GM18526 (cell line): Measurements from ENCODE around the gene POU6F2.

Experiments
- POLR2A ChIP-seq: IDR thresholded peaks from 3 replicates; pipeline ENCODE4 v1.6.1; 2011; ENCODE audit not compliant: insufficient read length; ENCODE audit errors: extremely low read depth

POU6F2 gene

DNA sequence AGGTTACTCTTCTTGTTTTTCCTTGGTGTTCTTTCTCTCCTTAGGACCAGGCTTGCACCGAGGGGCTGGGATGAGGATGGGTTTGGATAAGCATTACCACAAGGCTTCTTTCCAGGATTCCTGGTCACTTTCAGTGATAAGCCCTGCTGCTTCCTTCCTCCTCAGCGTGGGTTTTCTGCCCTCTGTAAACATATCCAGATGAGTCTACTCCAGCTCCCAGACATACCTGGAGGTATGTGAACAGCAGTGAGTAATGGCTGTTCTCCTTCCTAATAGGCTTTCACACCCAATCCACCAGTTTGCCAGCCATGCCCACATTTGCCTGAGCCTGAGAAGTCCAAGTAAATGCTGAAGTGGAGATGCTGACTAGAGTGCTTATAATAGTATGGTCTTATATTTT lies 358.7 kb downstream of the POU6F2 start:
- TF ChIP-seq POLR2A, result no peak

DNA sequence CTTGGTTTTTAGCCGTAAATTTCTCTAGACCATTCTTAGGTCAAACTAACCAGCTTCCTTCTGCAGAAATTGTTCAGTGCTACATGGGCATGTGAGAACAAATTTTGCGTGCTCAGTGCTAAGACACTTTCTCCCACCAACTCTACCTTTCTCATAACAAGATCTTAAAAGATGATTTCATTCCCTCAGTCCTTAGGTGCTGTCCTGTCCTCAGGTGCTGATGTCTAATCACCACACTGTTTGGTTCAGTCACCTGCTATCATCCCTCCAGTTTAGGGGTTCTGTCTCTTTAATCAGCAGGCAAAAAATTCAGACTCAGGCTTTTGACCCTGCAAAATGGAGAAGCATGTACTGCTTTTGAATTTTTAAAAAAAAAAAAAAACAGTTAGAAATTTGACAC lies 361.0 kb downstream of the POU6F2 start:
- TF ChIP-seq POLR2A, result no peak

DNA sequence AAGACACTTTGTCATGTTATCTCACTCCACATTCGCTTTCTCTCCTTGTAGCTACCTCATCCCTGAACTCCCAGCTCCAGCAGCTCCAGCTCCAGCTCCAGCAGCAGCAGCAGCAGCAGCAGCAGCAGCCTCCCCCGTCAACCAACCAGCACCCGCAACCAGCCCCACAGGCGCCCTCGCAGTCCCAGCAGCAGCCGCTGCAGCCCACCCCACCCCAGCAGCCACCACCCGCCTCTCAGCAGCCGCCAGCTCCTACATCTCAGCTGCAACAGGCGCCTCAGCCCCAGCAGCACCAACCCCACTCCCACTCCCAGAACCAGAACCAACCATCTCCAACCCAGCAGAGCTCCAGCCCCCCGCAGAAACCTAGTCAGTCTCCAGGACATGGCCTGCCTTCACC lies 361.9 kb downstream of the POU6F2 start:
- no peak for TF ChIP-seq POLR2A

DNA sequence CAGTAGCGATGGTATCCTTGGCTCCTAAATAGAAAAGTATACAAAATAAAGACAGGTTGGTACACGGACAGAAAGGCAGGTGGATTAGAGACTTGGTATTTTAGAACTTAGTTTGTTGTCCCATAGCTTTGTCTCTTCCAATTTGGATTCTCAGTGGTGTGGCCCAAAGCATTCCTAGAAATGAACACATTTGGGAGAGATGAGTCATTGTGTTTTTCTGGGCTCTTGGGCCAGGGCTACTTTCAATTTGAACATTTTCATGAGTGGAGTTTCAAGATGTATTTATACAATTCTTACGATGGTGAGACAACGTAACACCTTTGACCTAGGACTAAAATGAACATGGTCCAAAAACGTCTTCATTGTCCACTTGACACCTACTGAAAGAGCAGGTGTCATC lies 363.4 kb downstream of the POU6F2 start:
- no peak for TF ChIP-seq POLR2A

DNA sequence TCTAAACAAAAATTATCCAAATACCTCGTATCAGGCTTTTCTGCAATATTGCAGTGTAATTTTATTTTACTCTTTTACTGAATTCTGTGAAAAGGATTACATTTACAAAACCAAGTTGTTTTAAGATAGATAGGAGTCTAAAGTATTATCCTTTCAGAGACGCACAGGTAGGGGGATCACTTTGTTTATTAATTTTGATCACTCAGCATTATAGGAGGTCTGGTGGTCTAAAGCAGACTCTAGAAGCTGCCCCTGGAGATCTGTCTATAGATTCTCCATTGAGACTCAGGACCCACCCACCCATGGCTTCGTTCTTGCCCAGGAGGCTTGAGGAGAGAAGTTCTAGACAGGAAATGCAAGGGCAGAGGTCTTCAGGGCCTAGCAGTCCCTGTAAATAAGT lies 365.1 kb downstream of the POU6F2 start:
- no peak for TF ChIP-seq POLR2A

DNA sequence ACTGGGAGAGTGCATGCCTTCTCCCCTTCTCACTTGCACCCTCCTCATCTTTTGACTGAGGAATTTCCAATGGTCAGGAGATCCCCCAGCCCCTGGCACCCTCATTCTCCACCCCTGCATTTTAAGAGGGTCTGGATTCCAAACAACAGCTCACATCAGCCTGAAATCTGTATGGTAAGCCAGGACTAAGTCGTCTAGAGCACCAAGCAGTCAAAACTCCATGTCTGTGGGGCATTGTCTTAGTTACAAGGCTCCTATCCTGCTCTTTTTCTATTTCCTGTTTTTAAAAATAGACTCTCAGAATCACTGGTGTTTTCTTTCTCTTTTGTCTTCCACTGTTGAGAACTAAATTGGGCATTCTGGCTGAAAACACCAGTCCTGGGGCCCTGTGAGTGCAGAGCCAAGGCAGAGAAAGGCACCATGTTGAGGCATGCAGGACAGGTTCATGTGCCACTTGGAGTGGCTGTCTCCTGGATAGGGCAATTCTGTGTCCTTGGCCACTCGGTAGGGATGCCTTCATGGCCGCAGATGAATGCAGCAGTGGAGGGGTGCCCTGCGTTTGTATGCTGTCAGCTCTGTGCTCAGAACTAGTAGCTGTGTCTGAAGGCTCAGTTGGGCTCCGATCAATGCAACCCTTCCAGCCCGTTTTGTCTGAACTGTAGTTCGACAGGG lies 371.9 kb downstream of the POU6F2 start:
- TF ChIP-seq POLR2A, result no peak

DNA sequence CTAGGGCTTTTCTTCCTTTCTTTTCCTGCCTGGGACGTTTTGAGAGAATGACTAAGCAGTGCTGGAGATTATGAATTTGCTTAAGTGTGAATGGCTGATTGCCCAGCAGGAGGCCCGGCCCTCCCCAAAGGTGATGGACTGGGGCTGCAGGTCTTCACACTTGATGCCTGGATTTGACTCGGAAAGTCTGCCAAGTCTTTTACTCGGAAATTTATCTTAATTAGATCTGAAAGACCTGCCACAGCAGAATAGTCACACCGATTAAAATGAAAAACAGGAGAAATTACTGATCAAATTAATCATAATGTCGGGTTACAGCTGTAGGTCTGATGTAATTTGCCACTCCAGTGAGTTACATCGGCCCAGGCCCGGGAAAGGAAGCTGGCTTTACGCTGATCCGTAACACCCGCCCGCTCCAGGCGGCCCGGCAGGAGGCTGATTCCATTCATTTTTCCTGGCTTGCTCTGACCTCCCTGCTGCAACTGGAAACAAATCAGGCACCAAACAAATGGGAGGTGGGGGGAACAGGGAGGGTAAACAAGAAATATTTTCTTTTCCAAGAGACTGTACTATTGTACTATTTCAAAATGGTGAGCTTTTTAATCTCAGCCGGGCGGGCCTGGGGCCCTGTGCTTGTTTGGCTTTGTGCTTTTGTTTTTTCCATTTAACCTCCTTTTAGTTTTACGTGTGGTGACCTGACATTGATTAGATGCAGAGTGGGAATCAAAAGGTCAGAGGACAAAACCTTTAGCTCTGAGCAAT lies 376.1 kb downstream of the POU6F2 start:
- no peak for TF ChIP-seq POLR2A

DNA sequence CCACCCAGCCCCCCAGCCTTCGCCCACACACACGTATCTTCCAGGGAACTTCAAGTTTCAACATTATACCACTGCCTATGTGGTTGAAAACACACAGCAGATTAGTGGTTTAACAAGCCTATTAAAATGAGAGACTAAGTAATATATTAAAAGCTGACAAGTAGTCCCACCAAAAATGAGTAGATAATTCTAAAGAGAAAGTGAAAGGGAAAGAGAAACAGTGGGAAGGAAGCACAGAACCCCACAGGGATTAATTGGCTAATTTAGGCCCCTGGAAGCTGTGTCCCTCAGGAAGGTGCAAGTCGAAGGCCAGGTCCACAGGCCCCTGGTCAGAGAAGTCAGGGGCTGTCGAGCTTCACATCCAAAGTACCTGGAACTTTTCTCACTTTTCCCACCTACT lies 378.0 kb downstream of the POU6F2 start:
- no peak for TF ChIP-seq POLR2A

DNA sequence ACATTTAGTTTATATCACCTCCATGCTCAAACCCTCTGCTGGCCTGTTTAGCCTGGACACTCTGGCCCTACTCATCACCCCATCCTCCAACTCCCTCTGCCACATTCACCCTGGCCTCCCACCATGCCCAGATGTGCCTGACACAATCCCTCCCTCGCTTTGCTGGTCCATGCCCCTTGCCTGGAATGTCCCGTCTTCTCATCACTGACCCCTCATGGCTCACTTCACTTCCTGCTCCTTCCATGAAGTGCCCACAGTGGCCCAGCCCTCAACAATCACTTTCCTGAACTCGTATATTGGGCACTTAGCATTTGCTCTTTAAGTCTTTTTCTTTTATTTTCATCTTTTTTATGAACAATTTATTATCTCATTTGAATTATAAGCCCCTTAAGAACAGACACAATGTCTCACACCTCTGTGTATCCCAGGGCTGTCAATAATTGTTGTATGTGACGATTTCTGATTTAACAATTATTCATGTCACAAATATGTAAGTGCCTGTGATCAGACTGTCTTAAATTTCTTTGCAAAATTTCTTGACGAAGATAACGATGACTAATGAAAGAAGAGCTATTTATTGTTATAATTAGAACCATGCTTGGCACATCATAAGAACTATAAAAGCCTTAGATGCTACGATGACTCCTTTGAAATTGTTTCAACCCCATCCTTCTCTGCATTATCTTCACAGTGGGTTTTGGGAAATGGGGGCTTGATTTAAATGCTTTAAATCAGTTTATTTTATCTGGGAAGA lies 378.6 kb downstream of the POU6F2 start:
- TF ChIP-seq POLR2A, result no peak

DNA sequence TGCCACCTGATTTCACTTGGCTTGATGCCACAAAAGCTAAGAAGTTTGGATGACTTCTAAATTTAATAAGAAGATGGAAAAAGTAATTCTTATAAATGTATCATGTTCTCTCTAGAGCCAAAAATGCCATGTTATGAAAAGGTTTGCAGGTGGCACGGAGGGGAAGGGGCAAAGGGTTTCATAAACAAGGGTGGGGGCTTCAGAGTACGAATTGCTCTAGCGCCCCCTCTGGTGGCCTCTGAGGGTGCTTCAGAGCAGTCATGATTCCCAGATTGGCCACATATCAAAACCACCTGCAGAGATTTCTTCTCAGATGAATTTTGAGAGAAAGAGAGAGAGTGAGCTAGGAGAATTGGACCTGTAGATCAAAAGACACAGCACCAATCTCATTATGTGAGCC lies 379.9 kb downstream of the POU6F2 start:
- no peak for TF ChIP-seq POLR2A

DNA sequence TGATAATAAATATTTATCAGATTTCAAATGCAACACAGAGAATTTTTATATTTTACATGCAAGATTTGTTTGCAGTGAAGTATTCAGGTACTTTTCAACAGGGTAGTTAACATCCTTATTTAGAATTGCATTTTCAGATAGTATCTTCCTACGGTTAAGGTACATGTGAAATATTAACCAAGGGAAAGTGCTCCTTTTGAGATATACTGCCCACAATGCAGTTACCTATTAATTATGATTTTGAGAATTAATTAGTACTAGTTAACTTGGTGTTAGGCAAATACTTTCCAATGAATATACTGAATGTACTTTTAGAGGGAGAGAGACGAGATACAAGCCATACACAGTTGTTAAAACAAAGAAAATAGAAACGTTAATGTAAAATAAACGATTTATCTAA lies 382.3 kb downstream of the POU6F2 start:
- TF ChIP-seq POLR2A, result no peak

DNA sequence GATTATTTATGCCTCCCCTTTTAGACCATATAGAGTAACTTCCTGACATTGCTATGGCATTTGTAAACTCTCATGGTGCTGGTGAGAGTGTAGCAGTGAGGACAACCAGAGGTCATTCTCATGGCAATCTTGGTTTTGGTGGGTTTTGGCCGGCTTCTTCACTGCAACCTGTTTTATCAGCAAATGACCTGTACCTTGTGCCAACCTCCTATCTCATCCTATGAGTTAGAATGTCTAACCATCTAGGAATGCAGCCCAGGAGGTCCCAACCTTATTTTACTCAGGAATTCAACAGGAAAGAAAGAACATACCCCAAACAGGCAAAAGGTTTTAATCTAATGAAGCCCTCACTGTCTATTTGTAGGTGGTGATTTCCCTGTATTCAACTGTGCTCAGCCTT lies 383.1 kb downstream of the POU6F2 start:
- no peak for TF ChIP-seq POLR2A

DNA sequence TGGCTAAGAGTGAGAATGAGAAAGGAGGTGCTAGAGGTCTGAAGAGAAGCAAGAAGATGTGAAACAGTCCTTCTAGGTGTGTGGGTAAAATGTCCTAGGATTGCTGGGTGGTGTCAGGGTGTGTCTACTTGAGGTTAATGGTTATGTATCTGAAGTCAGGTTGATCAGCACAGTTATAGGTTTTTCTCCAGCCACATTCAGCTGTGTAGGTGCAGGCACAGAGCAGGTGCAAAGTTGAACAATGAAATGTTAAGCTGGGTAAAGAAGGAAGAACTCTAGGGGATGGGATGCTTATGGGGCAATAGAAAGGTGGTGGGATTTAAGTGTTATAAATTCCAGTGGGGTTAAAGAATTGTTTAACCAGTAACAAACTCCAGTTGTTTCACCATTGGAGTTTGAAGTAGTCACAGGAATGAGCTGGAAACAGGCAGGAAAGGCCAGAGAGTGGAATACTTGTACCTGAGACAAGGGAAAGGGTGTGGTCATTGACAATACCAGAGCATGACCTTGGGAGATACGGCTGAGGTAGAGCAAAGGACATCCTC lies 388.1 kb downstream of the POU6F2 start:
- TF ChIP-seq POLR2A, result no peak

DNA sequence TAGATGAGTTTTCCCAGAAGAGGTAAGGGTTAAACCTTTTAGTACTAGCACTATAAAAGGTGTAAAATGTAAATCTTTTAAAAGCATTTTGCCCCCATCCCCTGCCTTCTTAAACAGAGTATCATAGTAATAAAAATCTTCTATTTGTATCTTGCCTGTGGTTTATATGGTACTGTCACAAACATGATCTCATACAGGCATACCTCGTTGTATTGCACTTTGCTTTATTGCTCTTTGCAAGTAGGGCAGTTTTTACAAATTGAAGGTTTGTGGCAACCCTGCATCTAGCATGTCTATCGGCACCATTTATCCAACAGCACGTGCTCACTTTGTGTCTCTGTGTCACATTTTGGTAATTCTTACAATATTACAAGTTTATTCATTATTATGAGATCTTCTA lies 389.7 kb downstream of the POU6F2 start:
- no peak for TF ChIP-seq POLR2A

DNA sequence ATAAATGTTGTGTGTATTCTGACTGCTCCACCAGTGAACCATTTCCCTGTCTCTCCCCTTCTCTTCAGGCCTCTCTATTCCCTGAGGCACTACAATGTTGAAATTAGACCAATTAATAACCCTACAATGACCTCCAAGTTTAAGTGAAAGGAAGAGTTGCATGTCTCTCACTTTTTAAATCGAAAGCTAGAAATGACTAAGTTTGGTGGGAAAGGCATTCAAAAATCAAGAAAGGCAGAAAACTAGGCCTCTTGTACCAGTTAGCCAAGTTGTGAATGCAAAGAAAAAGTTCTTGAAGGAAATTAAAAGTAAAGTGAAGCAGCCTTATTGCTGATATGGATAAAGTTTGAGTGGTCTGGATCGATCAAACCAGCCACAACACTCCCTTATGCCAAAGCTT lies 390.2 kb downstream of the POU6F2 start:
- no peak for TF ChIP-seq POLR2A

DNA sequence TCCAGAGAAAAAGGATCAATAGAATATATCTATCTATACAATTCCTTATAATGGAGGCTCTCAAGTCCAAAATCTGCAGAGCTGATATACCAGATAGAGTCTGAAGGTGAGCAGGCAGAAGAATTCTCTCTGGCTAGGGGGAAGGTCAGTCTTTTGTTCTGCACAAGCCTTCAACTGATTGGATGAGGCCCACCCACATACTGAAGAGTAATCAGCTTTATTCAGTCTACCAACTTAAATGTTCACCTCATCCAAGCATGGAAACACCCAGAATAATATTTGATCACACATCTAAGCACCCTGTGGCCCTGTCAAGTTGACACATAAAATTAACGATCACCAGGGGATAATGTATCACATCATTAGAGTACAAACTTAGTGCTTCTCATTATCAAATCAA lies 394.7 kb downstream of the POU6F2 start:
- TF ChIP-seq POLR2A, result no peak
